ENCODE results near the gene HTT. TPM values are rescaled to one million over a fixed set of nuclear protein-coding genes. Genes with fewer than 3 reads are reported as not detected.

HTT gene
- total and polyA plus RNA-seq, 9 of the 15 experiments (the other 6 are each of a cell fraction or from before 2014, with no cell fraction given): 0.66 to 31.6 (median 14.7) TPM

GRCh38 chr4:3074846-3075651 lies 568 bp downstream of the HTT start (continued):
- TF ChIP-seq ZNF785 (CRISPR knock-in tag; IDR thresholded peaks at IDR 0.05) (no peak), PCBP1 (IDR thresholded peaks at IDR 0.05; ENCODE audit: low read depth, low read length, poor library complexity, severe bottlenecking) (no peak), ZNF444 (CRISPR knock-in tag; IDR thresholded peaks at IDR 0.05) (no peak), MNT (conservative IDR thresholded peaks at IDR 0.05) (no peak), JUN (IDR thresholded peaks at IDR 0.05; ENCODE audit: borderline replicate concordance, low read depth, low read length) (no peak), JUN (CRISPR knock-in tag; IDR thresholded peaks at IDR 0.05; ENCODE audit: borderline replicate concordance) (no peak), ARID3B (CRISPR knock-in tag; IDR thresholded peaks at IDR 0.05; ENCODE audit: borderline replicate concordance) (no peak), BRF2 (IDR thresholded peaks at IDR 0.05; ENCODE audit: borderline replicate concordance, insufficient read depth, insufficient read length) (no peak), MITF (IDR thresholded peaks at IDR 0.05) (no peak), TFAM (CRISPR knock-in tag; conservative IDR thresholded peaks at IDR 0.05) (no peak), SUPT5H (IDR thresholded peaks at IDR 0.05) (peak; percentile 11; the same call in 1 of the 2 replicates), E4F1 (CRISPR knock-in tag; IDR thresholded peaks at IDR 0.05; ENCODE audit: borderline replicate concordance) (no peak), TRIM28 (IDR thresholded peaks at IDR 0.05) (no peak), VEZF1 (CRISPR knock-in tag; IDR thresholded peaks at IDR 0.05) (peak; percentile 89), ATF3 (IDR thresholded peaks at IDR 0.05) (peak; percentile 27), ATF3 (CRISPR knock-in tag; conservative IDR thresholded peaks at IDR 0.05) (no peak)
